Choroid plexus epithelial cell (primary cell): ENCODE data around the gene VWA5B1.

Experiments
- DNase-seq: peaks from one replicate; pipeline ENCODE4 v3.0.0-alpha.2; 2010; ENCODE audit warnings: low read depth
- H3K4me3 ChIP-seq: 2 replicates; pipeline ENCODE4 v1.5.1; 2011; ENCODE audit warnings: low read depth, mild to moderate bottlenecking, control low read depth, low read length, moderate library complexity
- TF ChIP-seq, protein P1 (sequence below): conservative IDR thresholded peaks from 2 replicates; pipeline ENCODE4 v1.5.1; 2011; ENCODE audit warnings: low read depth, mild to moderate bottlenecking, control low read depth, inconsistent platforms, low read length, moderate library complexity

VWA5B1 gene

GRCh38 chr1:20383631-20384030 is 93.0 kb downstream of the VWA5B1 start:
- TF ChIP-seq, protein P1, sequence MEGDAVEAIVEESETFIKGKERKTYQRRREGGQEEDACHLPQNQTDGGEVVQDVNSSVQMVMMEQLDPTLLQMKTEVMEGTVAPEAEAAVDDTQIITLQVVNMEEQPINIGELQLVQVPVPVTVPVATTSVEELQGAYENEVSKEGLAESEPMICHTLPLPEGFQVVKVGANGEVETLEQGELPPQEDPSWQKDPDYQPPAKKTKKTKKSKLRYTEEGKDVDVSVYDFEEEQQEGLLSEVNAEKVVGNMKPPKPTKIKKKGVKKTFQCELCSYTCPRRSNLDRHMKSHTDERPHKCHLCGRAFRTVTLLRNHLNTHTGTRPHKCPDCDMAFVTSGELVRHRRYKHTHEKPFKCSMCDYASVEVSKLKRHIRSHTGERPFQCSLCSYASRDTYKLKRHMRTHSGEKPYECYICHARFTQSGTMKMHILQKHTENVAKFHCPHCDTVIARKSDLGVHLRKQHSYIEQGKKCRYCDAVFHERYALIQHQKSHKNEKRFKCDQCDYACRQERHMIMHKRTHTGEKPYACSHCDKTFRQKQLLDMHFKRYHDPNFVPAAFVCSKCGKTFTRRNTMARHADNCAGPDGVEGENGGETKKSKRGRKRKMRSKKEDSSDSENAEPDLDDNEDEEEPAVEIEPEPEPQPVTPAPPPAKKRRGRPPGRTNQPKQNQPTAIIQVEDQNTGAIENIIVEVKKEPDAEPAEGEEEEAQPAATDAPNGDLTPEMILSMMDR, result no peak
- H3K4me3 ChIP-seq, result no peak overlapping the region
- DNase-seq, result no peak

GRCh38 chr1:20385630-20386029 is 95.0 kb downstream of the VWA5B1 start:
- no peak overlapping the region for H3K4me3 ChIP-seq
- DNase-seq, result no peak
- TF ChIP-seq, protein P1, result no peak

DNA sequence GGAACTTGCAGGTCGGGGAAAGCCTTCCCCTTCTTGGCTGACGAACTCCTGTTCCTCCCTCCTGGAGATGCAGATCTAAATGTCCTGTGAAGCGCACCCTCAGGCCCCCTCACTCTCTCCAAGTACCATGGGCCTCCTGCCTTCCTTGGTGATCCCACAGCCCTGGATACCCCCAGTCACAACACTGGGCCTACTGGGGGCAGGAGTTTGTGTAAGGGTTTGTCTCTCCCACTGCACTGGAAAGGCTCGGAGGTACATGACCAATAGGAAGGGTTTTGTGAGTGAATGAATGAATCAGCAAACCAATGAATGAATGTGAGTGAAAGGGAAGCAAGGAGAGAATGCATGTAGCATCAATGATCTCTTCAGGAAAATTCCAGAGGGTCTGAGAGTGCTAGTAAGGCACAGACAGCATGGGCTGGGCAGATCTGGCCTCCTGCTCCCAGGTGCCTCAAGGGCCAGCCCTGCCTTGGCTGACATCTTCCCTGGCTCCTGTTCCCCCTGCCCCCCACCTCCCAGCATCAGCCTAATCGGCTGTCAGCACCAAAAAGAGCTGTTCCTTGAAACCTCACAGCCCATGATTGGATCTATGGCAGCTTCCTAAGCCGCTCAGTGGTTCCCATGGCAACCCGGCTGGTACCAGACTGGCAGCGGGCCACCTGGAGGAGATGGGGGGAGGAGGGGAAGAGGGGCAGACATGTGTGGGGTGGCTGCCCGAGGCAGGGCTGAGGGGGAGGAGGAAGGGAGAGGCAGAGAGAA is 95.8 kb downstream of the VWA5B1 start:
- no peak overlapping the region for H3K4me3 ChIP-seq
- TF ChIP-seq, protein P1, result no peak
- DNase-seq, result no peak

DNA sequence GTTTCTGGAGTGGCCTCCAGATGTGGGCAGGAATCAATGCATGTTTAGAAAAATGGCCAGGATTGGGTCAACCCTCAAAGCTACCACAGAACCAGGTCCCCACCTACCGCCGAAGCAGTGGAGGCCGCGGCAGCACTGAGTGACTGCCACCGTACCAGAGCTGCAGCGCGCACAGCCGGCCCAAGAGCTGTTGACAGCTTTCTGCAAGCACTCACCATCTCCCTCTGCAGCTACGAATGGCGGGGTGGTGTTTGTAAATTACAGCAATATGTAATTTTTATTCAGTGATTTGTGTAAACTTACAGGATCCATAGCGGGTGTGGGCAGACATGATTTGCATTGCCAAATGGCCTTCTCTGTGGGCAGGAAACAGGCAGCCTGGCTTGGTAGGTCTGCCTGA is 98.9 kb downstream of the VWA5B1 start:
- TF ChIP-seq, protein P1, result no peak
- DNase-seq, result no peak
- H3K4me3 ChIP-seq, result no peak overlapping the region

DNA sequence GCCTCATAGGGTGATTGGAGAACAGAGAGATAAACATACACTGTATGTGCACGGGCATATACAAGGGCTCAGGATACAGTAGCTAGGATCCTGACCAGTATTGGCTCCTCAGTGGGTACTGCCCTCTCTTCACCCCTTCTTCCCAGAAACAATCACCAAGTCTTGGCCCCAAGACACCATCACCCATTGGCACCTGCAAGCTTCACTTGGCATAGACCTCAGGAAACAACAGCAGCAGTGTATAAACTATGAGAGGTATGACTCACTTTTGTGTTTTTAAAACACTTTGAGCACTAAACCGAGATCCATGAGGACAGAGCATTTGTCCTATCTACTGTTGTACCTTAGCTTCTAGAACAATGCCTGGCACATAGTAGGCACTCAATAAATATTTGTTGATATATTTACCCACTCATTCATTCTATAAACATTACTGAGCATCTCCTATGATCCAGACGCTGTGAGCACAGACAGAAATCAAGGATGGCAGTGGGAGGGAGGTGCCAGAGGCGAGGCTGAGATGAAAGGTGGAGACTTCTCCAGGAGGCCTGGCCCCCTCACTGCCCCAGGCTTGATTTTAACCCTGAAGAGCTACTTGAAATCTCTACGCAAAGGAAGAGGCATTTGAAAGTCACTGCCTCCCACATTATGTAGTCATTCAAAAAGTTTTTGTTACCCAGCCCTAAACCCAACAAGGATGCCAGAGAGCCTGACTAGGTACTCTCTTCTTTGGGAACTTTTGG is 100.1 kb downstream of the VWA5B1 start:
- no peak overlapping the region for H3K4me3 ChIP-seq
- no peak for DNase-seq
- TF ChIP-seq, protein P1, result no peak

GRCh38 chr1:20395255-20395654 is 104.6 kb downstream of the VWA5B1 start:
- no peak for DNase-seq
- H3K4me3 ChIP-seq, result no peak overlapping the region
- TF ChIP-seq, protein P1, result no peak
